Loucy (cell line): ENCODE results near the gene SH2B2.

ENCODE experiments used
- H2AFZ ChIP-seq: fragments of 200-600 bp; sonication (generic); 2 replicates; pipeline ENCODE4 v1.6.0; 2016; ENCODE audit warnings: antibody characterized with exemption, mild to moderate bottlenecking, low read length, moderate library complexity
- H3F3A ChIP-seq: fragments of 200-600 bp; 2 replicates; pipeline ENCODE4 v1.6.0; 2016; ENCODE audit warnings: antibody characterized with exemption, low read depth, mild to moderate bottlenecking
- H3K27me3 ChIP-seq: fragments of 200-600 bp; sonication (generic); 2 replicates; pipeline ENCODE4 v1.6.1; 2014; ENCODE audit warnings: low read length, mild to moderate bottlenecking; ENCODE audit not compliant: insufficient read depth, poor library complexity, severe bottlenecking
- H3K36me3 ChIP-seq: fragments of 200-600 bp; sonication (generic); 2 replicates; pipeline ENCODE4 v1.6.1; 2016; ENCODE audit warnings: low read length; ENCODE audit not compliant: insufficient read depth
- H3K4me1 ChIP-seq: fragments of 200-600 bp; sonication (generic); 2 replicates; pipeline ENCODE4 v1.5.1; 2014; ENCODE audit warnings: low read length, mild to moderate bottlenecking; ENCODE audit not compliant: insufficient read depth, poor library complexity, severe bottlenecking
- H3K4me2 ChIP-seq: fragments of 200-600 bp; sonication (generic); 2 replicates; pipeline ENCODE4 v1.6.0; 2014; ENCODE audit warnings: antibody characterized with exemption, low read length, low read depth, mild to moderate bottlenecking; ENCODE audit not compliant: poor library complexity, severe bottlenecking
- H3K4me3 ChIP-seq: fragments of 200-600 bp; sonication (generic); 2 replicates; pipeline ENCODE4 v1.5.1; 2014; ENCODE audit warnings: low read length, mild to moderate bottlenecking, mixed read lengths; ENCODE audit not compliant: poor library complexity, severe bottlenecking
- H3K79me2 ChIP-seq: fragments of 200-600 bp; sonication (generic); 2 replicates; pipeline ENCODE4 v1.6.1; 2014; ENCODE audit warnings: low read length; ENCODE audit not compliant: insufficient read depth
- H3K9ac ChIP-seq: fragments of 200-600 bp; sonication (generic); 2 replicates; pipeline ENCODE4 v1.6.0; 2014; ENCODE audit warnings: mild to moderate bottlenecking, low read depth, low read length, moderate library complexity; ENCODE audit not compliant: poor library complexity, severe bottlenecking
- H3K9me2 ChIP-seq: fragments of 200-600 bp; sonication (generic); replicated peaks from 2 replicates; pipeline ENCODE4 v1.6.1; 2016; ENCODE audit warnings: low read depth, low read length, mixed read lengths
- H3K9me3 ChIP-seq: fragments of 200-600 bp; sonication (generic); 2 replicates; pipeline ENCODE4 v1.6.1; 2014; ENCODE audit warnings: mild to moderate bottlenecking, antibody characterized with exemption, low read length, low read depth; ENCODE audit not compliant: insufficient read depth
- H4K20me1 ChIP-seq: fragments of 200-600 bp; sonication (generic); 2 replicates; pipeline ENCODE4 v1.6.0; 2014; ENCODE audit warnings: antibody characterized with exemption, low read length, mild to moderate bottlenecking; ENCODE audit not compliant: insufficient read depth, poor library complexity, severe bottlenecking
- CTCF ChIP-seq: fragments of 200-600 bp; sonication (generic); conservative IDR thresholded peaks from 2 replicates; pipeline ENCODE4 v1.5.1; 2014; ENCODE audit warnings: mild to moderate bottlenecking, antibody characterized with exemption, low read length
- EZH2phosphoT487 ChIP-seq: fragments of 200-600 bp; IDR thresholded peaks from 2 replicates; pipeline ENCODE4 v1.6.1; 2018; ENCODE audit warnings: antibody characterized with exemption, mild to moderate bottlenecking, moderate library complexity, borderline replicate concordance

The SH2B2 gene

GRCh38 chr7:102244601-102245000 lies 42.1 kb upstream of the SH2B2 start:
- Histone ChIP-seq H3K4me2 (no peak overlapping the region), H3K79me2 (no peaks in the 10 kb centered on the region), H4K20me1 (no peaks in the 10 kb centered on the region), H3K4me3 (no peak overlapping the region), H3F3A (no peaks in the 10 kb centered on the region), H3K36me3 (peaks cover 67% of the 10 kb centered on the region; the same call in 1 of the 2 replicates), H2AFZ (no peak overlapping the region), H3K9me3 (no peaks in the 10 kb centered on the region), H3K9me2 (no peaks in the 10 kb centered on the region), H3K27me3 (no peaks in the 10 kb centered on the region), H3K4me1 (no peaks in the 10 kb centered on the region), H3K9ac (no peak overlapping the region)
- TF ChIP-seq CTCF (no peak), EZH2phosphoT487 (no peak)

- no peak overlapping the region for H3K4me3 ChIP-seq
- no peaks in the 10 kb centered on the region for H3K79me2 ChIP-seq
- peaks cover 46% of the 10 kb centered on the region; the same call in 1 of the 2 replicates for H3K36me3 ChIP-seq
- no peaks in the 10 kb centered on the region for H3K27me3 ChIP-seq
- no peaks in the 10 kb centered on the region for H3F3A ChIP-seq
- H3K9me2 ChIP-seq = no peaks in the 10 kb centered on the region
- H4K20me1 ChIP-seq = no peaks in the 10 kb centered on the region
- peaks cover 9% of the 10 kb centered on the region for H3K4me1 ChIP-seq
- no peak overlapping the region for H3K9ac ChIP-seq
- H3K9me3 ChIP-seq = no peaks in the 10 kb centered on the region
- TF ChIP-seq EZH2phosphoT487 (no peak), CTCF (no peak)
- no peak overlapping the region for H2AFZ ChIP-seq
- no peak overlapping the region for H3K4me2 ChIP-seq
Measured at GRCh38 chr7:102248081-102248455, 38.6 kb upstream of the SH2B2 start.

GRCh38 chr7:102248456-102249395 lies 37.9 kb upstream of the SH2B2 start:
- H3K4me1 ChIP-seq = peaks cover 9% of the 10 kb centered on the region
- H4K20me1 ChIP-seq = no peaks in the 10 kb centered on the region
- no peak overlapping the region for H3K4me2 ChIP-seq
- H3F3A ChIP-seq = no peaks in the 10 kb centered on the region
- H3K27me3 ChIP-seq = no peaks in the 10 kb centered on the region
- TF ChIP-seq CTCF (no peak), EZH2phosphoT487 (no peak)
- H3K9ac ChIP-seq = no peak overlapping the region
- H2AFZ ChIP-seq = no peak overlapping the region
- H3K79me2 ChIP-seq = no peaks in the 10 kb centered on the region
- H3K4me3 ChIP-seq = no peak overlapping the region
- no peaks in the 10 kb centered on the region for H3K9me3 ChIP-seq
- no peaks in the 10 kb centered on the region for H3K9me2 ChIP-seq
- peaks cover 44% of the 10 kb centered on the region; the same call in 1 of the 2 replicates for H3K36me3 ChIP-seq
